Uterine smooth muscle cell (primary cell): ENCODE results near the gene TAS2R38. TPM values are rescaled to one million over a fixed set of nuclear protein-coding genes. Genes with fewer than 3 reads are reported as not detected.

Source experiments
- total RNA-seq: library from RNA; depleted of rRNA; stranded (reverse); fragments of >200 nt; gene quantifications from 2 replicates; pipeline ENCODE4 v1.2.3, GENCODE V29; 2014

Gene TAS2R38
- total RNA-seq, result not detected in 2 replicates

DNA sequence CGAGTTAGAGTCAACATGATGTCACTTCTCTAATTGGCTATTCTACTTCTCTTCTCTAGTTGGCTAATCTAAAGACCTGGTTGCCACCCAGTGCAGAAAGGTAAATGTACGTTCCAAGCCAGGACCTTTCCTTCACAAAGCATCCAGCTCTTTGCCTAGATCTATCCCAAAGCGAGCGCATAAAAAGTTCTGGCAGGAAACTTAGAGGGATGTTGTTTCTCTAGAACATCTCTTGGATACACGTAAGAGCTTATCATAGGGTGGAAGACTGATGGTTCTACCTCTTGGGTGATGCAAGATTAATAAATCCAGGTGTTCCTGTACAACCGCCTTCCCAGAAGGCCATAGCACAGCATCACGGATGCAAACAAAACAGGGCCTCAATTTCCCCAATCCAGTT is at the start of gene TAS2R38:
Gene TAS2R38 (minus strand): TSS at position 101 of the 400 bp plus-strand sequence. CDS start 84 bp downstream, at position 17.

DNA sequence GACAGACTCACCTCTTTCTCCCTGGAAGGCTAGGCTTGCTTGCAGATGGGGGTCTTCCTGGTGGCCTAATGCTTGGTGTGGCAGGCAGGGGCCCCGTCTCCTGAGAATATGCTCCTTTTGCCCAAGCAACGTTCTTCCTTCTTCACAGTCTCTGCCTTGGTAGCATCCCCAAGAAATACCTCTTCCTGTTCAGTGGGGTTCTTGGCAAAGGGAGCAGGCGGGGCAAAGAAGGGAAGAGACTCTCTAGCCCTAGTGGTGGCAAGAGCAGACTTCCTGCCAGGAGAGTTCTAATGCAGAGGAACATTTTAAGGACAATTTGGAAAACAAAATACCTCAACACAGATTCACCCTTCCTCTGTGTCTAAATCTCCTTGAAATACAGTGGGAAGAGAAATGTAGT is 26.8 kb downstream of the TAS2R38 start, which contains the start of gene CLEC5A:
Gene CLEC5A (minus strand): TSS at position 179 of the 400 bp plus-strand sequence. CDS start 682 bp downstream, outside the sequence.

Other genes starting within 250 kb of the TAS2R38 start
- 127 and 211 TPM in 2 replicates for gene SSBP1, start 235.4 kb downstream of the TAS2R38 start, total RNA-seq
- gene TAS2R3, start 209.7 kb downstream of the TAS2R38 start, total RNA-seq, result 0.44 and 1.2 TPM in 2 replicates
- 0.55 and 1.1 TPM in 2 replicates for gene TAS2R4, start 197.1 kb downstream of the TAS2R38 start, total RNA-seq
- 0.55 and 1.00 TPM in 2 replicates for gene TAS2R5, start 183.6 kb downstream of the TAS2R38 start, total RNA-seq
- not detected in 2 replicates for gene PRSS37, start 132.3 kb downstream of the TAS2R38 start, total RNA-seq
- gene OR9A4, start 57.4 kb downstream of the TAS2R38 start, total RNA-seq, result not detected in 2 replicates
- under 0.01 TPM in 1 of 2 replicates, not detected in the other for gene CLEC5A, start 26.8 kb downstream of the TAS2R38 start, total RNA-seq
- gene MGAM, start 22.1 kb upstream of the TAS2R38 start, total RNA-seq, result 0.12 and 0.77 TPM in 2 replicates
- gene MGAM2, start 137.9 kb upstream of the TAS2R38 start, total RNA-seq, result not detected in 2 replicates